GM04503 (cell line): ENCODE data around the gene DIP2C.

Experiments used
- DNase-seq: peaks from one replicate; pipeline ENCODE4 v3.0.0-alpha.2; 2012; ENCODE audit warnings: low read depth

Gene DIP2C

DNA sequence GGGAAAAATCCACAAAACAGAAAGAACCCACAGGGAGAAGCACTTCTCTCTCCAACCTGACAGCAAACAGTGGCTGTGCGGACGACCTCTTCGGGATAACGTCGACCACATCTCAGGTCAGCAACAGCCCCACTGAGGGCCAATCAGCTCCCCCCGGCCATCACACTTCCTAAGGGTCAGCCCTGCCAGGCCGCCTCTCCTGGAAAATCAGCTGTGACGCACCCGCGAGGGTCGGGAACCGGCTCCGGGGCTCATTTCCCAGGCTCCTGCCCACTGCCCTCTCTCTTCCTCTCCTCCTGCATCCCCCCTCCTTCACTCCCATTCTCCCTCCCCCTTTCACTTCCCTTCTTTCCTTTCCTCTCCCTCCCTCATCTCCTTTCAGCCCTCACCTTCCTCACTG, 118.3 kb downstream of the DIP2C start:
- no peak for DNase-seq

- DNase-seq, result no peak
These were observed 118.8 kb downstream of the DIP2C start for GRCh38 chr10:570628-571163.

- no peak for DNase-seq
These were observed 119.4 kb downstream of the DIP2C start for GRCh38 chr10:569961-570627.

DNA sequence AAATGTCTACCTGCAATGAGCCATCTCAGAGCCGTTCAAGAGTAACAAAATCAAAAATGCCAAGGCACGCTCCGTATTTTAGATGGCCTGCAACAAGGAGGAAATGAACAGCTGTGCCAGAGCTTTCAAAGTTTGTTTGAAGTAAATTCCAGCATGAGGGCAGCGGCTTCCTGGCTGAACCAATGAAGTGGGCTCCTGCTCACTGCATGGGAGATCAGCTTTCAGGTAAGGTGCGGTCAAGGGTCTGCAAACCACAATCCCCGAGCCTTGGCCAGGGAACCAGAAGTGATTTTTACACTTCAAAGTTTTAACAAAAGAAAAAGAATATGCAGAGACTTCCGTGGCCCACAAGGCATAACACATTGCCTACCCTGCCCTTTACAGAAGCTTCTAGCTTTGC, 120.6 kb downstream of the DIP2C start:
- DNase-seq, result no peak

- DNase-seq, result no peak
These were observed 121.6 kb downstream of the DIP2C start for GRCh38 chr10:567869-568268.

GRCh38 chr10:566241-566885, 123.1 kb downstream of the DIP2C start:
- no peak for DNase-seq

DNA sequence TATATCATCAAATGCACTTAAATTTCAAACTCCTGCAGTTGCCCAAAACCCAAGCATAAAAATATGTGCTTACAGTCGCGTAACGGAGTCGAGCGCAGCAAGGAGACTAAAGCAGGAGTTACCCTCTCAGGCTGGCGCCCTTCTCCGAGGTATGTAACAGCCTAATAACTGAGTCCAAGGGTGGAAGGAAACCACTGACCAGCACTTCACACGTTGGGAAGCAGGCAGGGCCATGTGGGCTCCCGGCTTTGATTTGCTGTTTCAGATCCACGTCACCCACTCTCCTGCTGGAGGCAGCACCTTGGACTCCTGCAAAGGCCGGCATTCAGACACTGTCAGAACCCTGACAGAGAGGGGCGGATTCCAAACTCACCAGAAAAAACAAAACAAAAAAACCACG, 123.8 kb downstream of the DIP2C start:
- no peak for DNase-seq

GRCh38 chr10:565146-565545, 124.3 kb downstream of the DIP2C start:
- DNase-seq, result no peak

- DNase-seq, result no peak
These were observed 125.6 kb downstream of the DIP2C start for GRCh38 chr10:563827-564226.

GRCh38 chr10:562142-562541, 127.3 kb downstream of the DIP2C start:
- no peak for DNase-seq

- no peak for DNase-seq
These were observed 127.7 kb downstream of the DIP2C start for GRCh38 chr10:561721-562120.

DNA sequence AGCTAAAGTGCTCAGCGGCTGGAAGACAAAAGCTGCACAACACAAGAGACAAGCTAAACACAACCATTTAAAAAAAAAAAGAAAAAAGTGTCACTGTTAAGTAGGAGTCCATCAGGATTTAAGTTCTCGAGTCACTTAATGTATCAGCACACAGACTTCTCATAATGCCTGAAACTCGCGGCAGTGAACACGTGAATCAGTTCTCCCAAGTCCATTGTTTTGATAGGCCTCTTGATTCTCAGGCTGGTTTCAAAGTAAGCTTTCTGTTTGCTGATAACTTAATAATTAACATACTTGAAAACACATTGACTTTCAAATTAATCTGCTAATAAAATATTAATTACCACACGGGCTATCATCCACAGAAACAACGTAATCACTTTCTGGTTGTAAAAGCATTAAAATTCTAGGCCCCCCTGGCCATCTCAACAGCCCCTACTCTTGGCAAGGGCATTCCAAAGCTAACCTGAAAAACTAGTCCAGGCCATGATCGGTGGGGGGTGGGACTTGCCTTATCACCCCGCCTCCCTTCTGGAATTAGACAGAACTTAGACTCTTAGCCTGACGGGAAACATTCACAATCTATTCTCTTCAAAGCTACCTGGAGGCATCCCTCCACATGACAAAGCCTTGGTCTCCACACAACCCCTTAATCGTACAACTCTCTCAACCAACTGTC, 129.0 kb downstream of the DIP2C start:
- no peak for DNase-seq

GRCh38 chr10:559767-560047, 129.8 kb downstream of the DIP2C start:
- DNase-seq, result no peak

DNA sequence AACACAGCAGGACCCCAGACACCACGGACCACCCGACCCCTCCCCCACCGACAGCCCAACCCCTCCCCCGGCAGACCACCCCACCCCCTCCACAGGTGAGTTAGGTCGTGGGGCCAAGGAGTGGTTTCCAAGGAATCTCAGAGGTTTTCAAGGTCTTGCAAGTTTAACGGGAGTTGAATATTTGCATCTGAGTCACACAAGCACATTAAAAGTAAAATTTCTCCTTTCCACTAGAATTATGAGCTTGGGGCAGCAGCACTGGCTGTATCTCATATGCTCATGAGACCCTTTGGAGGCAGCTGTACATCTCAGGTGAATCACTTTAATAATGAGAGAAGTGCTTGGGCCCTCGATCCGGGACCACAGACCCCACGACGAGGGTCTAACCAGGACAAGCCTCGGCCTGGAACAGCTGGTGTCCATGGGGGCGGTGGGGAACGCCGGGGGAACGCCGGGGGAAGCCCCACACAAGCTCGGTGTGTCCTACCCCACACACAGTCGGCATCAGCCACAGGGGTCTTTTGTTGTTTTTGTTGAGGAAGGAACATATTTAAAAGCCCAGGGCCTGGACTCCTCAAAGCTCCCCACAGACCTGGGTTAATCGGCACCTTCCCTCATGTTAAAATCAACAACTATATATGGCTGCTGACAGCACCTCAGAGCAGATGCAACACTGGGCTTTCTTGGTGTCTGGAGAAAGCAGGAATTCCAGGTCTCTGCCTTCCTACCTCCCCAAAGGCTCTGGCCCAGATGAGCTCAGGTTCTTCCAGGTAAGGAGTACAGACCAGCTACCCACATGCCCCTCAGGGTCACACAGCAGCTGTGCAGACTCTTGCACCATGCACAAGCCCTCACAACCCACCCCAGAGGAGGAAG, 130.3 kb downstream of the DIP2C start:
- DNase-seq, result no peak

- DNase-seq, result no peak
These were observed 131.1 kb downstream of the DIP2C start for GRCh38 chr10:558364-558763.

DNA sequence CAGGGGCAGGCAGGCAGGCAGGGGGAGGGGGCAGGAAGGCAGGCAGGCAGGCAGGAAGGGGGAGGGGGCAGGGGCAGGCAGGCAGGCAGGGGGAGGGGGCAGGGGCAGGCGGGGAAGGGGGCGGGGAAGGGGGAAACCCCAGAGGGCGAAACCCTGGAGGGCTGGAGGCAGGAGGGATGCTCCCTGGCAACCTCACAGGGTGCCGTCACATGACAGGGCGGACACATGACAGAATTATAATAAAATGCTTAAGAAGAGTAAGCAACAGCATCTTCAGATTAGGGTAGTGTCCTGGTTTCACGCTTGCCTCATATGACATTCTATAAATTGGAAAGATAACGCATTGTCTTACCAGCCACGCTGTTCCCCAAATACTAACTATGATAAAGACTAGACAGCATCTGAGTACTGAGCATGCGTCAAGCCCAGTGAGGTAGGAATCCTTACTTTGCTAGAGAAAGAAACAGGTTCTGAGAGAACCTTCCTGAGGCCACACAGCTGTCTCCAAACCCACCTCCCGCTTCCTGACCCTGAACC, 131.6 kb downstream of the DIP2C start:
- DNase-seq, result no peak

- no peak for DNase-seq
These were observed 132.4 kb downstream of the DIP2C start for GRCh38 chr10:556971-557637.

GRCh38 chr10:555682-556350, 133.7 kb downstream of the DIP2C start:
- no peak for DNase-seq

- DNase-seq, result no peak
These were observed 134.2 kb downstream of the DIP2C start for GRCh38 chr10:555281-555680.

DNA sequence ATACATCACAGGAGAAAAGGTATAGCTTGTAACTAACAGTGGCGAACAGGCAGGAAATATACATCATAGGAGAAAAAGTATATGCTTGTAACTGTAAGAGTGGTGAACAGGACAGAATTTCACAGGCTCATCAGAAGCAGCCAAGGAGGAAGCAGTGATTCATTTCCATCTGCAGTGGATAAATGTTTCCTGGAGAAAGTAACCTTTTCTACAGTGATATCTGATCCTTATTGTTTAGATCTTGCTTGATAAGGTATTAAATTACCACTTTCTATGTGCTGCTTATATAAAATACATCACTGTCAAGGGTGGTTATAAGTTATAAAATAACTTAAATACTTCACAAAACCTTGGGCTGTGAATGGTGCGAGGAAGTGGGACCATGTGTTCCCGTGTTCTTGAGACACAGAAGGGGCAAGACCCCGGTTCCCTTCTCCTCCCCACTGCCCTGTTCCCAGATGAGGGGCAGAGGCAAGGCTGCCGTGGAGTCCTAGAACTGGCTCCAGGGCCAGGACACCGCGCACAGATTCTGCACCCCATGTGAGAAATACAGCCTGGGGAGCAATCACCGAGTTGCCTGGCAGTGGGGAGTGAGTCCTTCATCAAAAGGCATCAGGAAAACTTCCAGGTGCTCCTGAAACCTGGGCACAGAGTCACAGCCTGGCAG, 135.2 kb downstream of the DIP2C start:
- no peak for DNase-seq

GRCh38 chr10:553233-553632, 136.2 kb downstream of the DIP2C start:
- DNase-seq, result no peak
